NK-92 treated with Interleukin-12 subunit alpha and Interleukin-12 subunit beta, amount 100 ng/mL, for 24 hours (cell line): ENCODE results near the gene ACTBL2.
"Not testable (repeated sequence)": the region's sequence is repeated elsewhere in the genome, so short reads cannot be mapped to it uniquely, and the experiment has no call there.

Experiments
- DNase-seq: peaks from one replicate; lab custom pipeline; 2025; lab: John Stamatoyannopoulos, UW

Gene ACTBL2

DNA sequence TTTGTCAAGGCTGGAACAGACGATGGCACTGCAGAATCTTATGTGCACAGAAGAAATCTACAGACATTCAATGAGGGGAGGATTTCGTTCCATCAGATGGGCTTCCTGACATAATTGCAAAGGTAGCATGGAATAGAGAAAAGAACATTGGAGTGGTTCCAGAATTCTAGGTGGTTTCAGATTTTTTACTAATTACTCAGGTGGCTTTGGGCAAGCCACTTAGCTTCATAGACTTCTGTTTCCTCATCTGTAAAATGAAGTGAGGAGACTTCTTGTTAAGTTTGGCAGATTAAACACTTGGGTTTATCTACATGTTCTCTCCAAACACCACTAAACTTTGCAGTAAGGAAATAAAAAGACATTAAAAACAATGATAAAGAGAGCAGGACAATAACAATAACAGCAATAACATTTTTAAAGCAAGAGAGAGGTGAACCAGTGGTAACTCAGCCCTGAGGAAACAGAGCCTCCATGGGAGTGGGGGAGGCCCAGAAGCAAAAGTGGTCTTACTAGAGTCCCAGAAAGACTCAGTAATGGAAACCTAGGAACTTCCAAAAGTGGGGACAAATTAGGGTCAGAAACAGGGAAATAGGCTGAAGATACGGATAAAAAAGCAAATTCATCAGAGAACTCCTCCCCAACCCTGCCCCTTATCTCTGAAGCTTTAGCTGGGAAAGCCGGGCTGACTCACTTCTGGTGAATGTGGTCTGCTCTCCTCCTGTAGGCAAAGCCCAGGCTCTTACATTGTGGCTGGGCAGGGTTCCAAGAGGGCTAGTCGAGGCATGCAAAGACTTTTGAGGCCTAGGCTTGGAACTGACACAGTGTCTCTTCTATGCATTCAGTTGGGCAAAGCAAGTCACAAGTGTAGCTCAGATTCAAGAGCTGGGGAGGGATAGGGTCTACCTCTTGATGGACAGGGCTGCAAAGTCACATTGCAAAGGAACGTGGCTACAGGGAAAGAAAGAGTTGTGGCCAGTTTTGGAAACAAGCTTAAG lies 11.8 kb upstream of the ACTBL2 start:
- no peak for DNase-seq

DNA sequence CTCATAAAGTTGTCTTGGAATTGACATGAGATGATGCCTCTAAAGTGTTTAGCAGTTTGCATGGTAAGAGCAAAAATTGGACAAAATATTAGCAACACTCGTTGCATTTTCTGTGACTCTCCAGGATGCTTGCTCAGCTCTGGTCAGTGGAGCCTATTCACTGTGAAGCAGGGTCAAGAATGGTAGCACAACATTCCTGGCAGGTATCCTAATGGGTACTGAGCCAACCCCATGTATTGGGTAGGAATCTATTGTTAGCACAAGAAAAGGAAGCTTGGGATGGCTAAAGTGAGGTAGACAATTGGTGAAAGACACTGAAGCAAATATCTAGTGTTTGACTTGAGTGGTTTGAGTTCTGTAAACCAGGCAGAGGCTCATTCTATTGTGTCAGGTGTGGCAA lies 10.4 kb upstream of the ACTBL2 start:
- DNase-seq: no peak

DNA sequence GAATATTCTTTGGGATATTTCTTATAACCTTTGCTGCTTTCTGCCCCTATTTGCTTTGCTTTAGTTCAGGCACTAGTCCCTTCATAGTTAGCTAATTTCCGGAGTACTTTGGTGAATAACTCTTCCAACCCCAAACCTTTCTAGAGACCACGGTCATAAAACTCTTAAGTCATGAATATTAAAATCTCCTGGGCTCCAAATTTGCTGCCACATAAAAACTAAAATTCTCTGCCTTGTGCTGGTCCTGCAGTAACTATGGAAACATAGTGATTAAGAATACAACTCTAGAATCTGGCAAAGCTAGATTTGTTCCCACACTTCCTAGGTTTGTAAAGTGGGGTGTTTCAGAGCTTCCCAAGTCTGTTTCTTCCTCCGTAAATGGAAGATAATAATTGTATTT lies 10.0 kb upstream of the ACTBL2 start:
- DNase-seq: no peak

DNA sequence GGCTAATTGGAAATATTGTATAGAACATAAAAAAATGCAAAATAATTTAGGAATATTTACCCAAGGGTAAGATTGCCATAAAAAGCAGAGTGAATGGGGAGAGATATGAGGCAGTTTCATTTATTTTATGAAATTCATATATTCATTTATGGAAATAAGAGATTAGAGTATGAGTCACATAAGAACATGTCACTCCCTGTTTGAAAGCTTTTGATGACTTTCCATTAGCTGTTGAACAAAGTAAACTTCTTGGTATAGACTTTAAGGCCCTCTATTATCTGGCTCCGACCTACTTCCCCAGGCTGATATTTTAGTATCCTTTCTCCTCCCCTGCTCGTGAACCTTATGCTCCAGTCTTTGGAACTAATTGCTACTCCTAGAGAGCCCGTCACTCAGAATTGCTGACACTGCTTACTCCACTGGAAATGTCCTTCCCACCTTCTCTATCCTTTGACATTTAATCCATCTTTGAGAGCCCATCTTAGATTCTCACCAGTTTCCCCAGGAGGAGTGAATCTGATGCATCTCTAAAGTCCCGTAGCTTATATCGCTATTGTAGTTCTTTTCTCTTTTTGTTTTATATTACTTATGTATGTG lies 8.9 kb upstream of the ACTBL2 start:
- DNase-seq: no peak

DNA sequence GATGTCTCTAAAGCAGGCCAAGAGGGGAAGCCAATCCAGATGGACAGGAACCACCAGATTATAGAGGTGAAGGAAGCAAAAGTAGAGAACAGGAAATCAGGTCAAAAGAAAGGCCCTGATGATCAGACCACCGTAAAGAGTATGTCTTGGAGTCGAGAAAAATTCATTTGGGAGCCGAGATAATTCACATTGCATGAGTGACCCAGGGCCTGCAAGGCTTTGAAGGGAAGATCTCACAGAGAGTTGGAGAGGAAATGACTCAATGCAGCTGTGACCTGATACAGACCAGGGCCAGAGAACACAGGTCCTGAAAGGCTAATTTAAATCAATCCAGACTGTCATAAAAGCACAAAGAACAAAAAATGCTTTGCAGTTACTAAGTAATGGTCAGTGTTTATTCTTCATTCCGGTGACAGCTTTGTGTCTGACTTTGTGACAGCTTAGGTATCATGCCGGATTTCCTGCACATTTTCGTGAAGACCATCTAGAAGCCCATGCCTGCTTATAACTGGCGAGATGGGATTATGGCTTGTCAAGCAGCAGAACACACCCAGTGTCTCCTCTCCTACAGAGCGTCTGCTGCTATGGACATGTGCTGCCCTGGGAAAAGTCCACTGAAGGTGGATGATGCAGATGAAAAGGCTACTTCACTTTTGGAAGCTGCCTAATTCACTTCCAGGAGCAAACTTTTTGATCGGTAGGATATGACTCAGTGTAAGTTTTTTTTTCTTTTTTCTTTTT lies 5.8 kb upstream of the ACTBL2 start:
- DNase-seq: no peak

GRCh38 chr5:57486027-57486602 lies 3.5 kb upstream of the ACTBL2 start:
- no peak for DNase-seq

DNA sequence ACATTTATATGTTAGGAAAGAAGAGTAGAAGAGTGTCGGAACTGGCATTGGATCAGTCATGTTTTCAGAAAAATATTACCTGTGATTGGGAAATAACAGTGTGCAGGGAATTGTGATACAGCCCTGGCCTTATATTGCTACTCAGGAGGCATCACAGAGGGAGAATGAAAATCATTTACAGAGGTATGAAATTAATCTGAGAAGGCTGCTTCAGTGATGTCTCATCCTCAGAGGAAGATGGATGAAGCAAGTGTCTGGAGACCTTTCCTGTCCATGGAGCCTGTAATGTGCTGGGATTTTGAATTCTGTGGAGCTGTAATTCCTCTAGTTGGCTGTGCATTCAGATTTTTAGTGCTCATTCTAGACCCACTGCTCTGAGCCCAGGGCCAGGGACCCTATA lies 3.8 kb downstream of the ACTBL2 start:
- DNase-seq: no peak

- no peak for DNase-seq
Observed at GRCh38 chr5:57476601-57477056, 6.0 kb downstream of the ACTBL2 start.

DNA sequence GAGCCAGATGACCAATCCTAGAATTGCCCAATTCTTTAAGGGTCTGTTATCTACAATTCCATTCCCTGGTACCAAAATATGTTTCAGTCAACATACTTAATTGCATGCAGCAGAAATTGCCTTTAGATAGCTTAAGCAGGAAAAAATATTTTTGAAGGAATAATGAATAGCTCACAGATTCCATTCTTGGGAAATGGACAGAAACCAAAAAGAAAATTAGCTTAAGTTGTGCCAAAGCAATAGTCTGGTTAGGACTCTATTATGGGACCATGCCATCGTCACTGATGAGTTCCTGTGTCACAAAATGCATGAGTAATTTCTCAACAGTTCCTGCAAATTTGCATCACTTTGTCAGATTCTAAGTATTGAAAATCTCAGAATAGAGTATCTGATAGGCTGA lies 12.3 kb downstream of the ACTBL2 start:
- DNase-seq: no peak

DNA sequence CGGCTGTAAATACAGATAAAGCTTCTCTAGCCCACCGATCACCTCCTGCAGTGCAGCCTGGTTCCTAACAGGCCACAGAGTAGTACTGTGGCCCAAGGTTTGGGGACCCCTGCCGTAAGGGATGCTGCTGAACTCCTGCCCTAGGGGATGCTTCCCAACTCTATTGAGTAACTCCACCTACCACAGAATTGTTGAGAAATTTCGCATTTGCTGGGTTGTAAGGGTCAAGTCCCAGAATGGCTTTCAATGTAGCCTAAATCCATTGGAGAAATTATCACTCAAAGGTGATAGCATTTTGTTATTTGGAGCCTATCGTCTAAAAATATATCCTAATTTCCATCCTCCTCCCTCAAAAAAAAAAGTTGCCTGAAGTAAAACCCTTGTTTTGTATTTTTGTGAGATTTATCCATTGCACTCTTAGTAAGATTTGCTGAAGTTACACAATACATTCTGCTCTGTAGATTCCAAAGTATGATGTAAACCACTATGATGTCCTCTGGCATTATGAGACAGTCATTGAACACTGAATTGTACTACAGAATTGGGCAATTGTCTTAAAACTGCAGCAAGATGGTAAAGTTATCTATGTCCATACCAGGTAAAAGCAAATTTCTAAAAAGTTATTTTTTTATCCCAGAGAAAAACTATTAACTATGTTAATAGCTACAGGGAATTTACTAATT lies 14.0 kb downstream of the ACTBL2 start:
- DNase-seq: no peak

GRCh38 chr5:57466544-57466943 lies 16.1 kb downstream of the ACTBL2 start:
- no peak for DNase-seq

GRCh38 chr5:57460056-57460455 lies 22.6 kb downstream of the ACTBL2 start:
- not testable (repeated sequence) for DNase-seq

DNA sequence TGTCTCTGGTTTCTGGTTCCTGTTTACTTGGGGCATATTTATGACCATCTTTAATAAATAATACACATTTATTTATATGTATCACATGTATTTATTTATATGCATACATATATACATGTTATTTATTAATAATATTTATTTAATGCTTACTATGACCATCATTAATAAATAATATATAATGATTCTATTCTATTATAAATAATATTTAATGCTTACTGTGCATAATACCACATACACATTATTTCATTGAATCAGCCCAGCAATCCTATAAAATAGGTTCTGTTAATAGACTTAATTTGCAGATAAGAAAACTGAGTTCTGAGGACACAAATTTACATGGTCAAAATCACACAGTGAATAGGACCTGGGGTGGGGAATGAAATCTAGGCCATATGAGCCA lies 24.2 kb downstream of the ACTBL2 start:
- DNase-seq: no peak

- no peak for DNase-seq
Observed at GRCh38 chr5:57456531-57457135, 26.0 kb downstream of the ACTBL2 start.

- DNase-seq: no peak
Observed at GRCh38 chr5:57455511-57456455, 26.8 kb downstream of the ACTBL2 start.

DNA sequence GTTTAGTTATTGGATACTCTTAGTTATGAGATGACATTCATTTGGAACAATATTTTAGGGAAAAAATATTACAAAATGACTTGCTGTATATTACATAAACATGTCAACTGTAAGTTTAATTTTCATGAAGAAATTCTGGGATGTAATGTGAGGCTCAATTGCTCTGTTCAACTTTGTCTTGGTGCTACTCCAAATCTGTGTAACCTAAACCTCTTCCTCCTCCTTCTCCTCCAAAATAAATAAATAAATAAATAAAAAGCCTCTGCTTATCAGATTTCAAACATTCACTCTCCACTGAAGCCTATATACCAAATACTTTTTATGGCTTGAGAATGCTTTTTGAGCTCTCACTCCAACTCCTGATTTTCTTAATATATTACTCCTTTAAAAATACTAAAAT lies 27.7 kb downstream of the ACTBL2 start:
- DNase-seq: no peak

DNA sequence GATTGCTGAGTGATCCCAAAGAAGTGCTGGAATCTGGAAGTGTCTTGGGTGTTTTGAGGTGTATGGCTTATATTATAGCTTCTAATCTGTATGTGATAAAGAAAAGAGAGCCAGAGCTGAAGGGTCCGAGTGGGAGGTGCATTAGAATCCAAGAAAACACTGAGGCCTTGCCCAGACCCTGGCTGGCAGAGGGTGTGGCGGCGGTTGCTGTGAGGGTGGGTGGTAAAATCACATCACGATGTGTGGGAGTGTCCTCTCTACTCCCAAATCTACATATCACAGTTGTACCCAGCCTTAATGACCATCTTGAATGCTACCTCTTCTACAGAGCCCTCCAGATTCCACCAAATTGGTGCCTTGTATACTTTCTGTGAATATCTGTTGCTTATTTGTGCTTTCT lies 28.9 kb downstream of the ACTBL2 start:
- no peak for DNase-seq

- DNase-seq: no peak
Observed at GRCh38 chr5:57452885-57453284, 29.7 kb downstream of the ACTBL2 start.

GRCh38 chr5:57450991-57451876 lies 31.4 kb downstream of the ACTBL2 start:
- no peak for DNase-seq
